Suprapubic skin (tissue), 4 donors: ENCODE measurements around the gene B3GNT8. TPM values are rescaled to one million over a fixed set of nuclear protein-coding genes. Genes with fewer than 3 reads are reported as not detected.
A peak's percentile ranks its signal among the peaks of the same experiment; 100 is the strongest.
"Not testable (repeated sequence)": the region's sequence is repeated elsewhere in the genome, so short reads cannot be mapped to it uniquely, and the experiment has no call there.

Source experiments
- DNase-seq, 2 donors: peaks; one replicate each; pipeline ENCODE4 v3.0.0-alpha.2; 2019; ENCODE audit warnings: low spot score in 2 of 2
- H3K27ac ChIP-seq: fragments of 200-600 bp; sonication (generic); one replicate; pipeline ENCODE4 v1.5.1; 2019
- H3K27me3 ChIP-seq: fragments of 200-600 bp; sonication (generic); one replicate; pipeline ENCODE4 v1.5.1; 2019
- H3K36me3 ChIP-seq: fragments of 200-600 bp; sonication (generic); one replicate; pipeline ENCODE4 v1.5.1; 2019
- H3K4me1 ChIP-seq: fragments of 200-600 bp; sonication (generic); one replicate; pipeline ENCODE4 v1.5.1; 2019
- H3K4me3 ChIP-seq: fragments of 200-600 bp; sonication (generic); one replicate; pipeline ENCODE4 v1.5.1; 2019; ENCODE audit warnings: mild to moderate bottlenecking
- H3K9me3 ChIP-seq: fragments of 200-600 bp; sonication (generic); one replicate; pipeline ENCODE4 v1.5.1; 2019
- EP300 ChIP-seq: sonication (generic); formaldehyde crosslinking; IDR thresholded peaks from one replicate; pipeline ENCODE4 v1.6.1; 2017; ENCODE audit warnings: antibody characterized with exemption
- POLR2A ChIP-seq, 2 donors: fragments of 450-650 bp; IDR thresholded peaks; one replicate each; pipeline ENCODE4 v1.6.1; 2017; ENCODE audit warnings: antibody characterized with exemption in 2 of 2, mild to moderate bottlenecking in 2 of 2, moderate library complexity in 2 of 2
- POLR2AphosphoS5 ChIP-seq, 3 donors: sonication (generic); formaldehyde crosslinking; IDR thresholded peaks; one replicate each; pipeline ENCODE4 v1.6.1; 2017; ENCODE audit warnings: antibody characterized with exemption in 3 of 3
- WGBS: methylation state at CpG from one replicate; pipeline ENCODE4 v1.1.5; 2018; 5-methylcytosine and 5-hydroxymethylcytosine counted together
- total RNA-seq, 4 donors: library from RNA; depleted of rRNA; stranded (reverse); fragments of >200 nt; gene quantifications; one replicate each; pipeline ENCODE4 v1.1.0, GENCODE V29; 2016
- TF ChIP-seq, protein P1 (sequence below), 2 donors: fragments of 200-600 bp in 1 of 2; fragments of 450-650 bp in 1 of 2; sonication (generic) in 1 of 2; IDR thresholded peaks; one replicate each; pipeline ENCODE4 v1.5.1; 2016 to 2019; ENCODE audit warnings: antibody characterized with exemption in 2 of 2, mild to moderate bottlenecking in 1 of 2, moderate library complexity in 1 of 2

Gene B3GNT8
- total RNA-seq, 4 donors from 2014 or later: 4.7 to 9.6 (median 6.2) TPM

DNA sequence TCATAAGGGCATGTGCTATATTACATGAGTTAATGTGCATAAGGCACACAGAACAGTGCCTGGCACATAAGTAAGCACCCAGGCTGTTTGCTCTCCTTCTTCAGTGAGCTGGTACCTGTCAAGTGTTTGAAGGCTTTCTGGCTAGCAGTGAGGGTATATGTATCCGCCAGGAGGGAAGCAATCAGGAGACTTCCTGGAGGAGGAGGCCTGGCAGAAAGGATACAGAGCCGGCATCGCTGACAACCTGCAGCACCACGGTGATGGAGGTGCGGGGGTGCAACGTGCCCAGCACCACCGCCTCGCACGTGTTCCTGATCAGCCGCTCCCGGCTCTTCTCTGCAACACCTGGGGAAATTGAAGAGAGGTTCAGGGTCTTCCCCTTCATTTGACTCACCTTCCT lies 35.6 kb downstream of the B3GNT8 start:
- no peak for DNase-seq
- H3K4me3 ChIP-seq: no peak overlapping the region
- H3K36me3 ChIP-seq: peaks cover 47% of the 10 kb centered on the region
- no peaks in the 10 kb centered on the region for H3K27me3 ChIP-seq
- TF ChIP-seq POLR2A (IDR thresholded peaks at IDR 0.05) (no peak), EP300 (no peak), POLR2AphosphoS5 (IDR thresholded peaks at IDR 0.05) (no peak)
- TF ChIP-seq, protein P1, sequence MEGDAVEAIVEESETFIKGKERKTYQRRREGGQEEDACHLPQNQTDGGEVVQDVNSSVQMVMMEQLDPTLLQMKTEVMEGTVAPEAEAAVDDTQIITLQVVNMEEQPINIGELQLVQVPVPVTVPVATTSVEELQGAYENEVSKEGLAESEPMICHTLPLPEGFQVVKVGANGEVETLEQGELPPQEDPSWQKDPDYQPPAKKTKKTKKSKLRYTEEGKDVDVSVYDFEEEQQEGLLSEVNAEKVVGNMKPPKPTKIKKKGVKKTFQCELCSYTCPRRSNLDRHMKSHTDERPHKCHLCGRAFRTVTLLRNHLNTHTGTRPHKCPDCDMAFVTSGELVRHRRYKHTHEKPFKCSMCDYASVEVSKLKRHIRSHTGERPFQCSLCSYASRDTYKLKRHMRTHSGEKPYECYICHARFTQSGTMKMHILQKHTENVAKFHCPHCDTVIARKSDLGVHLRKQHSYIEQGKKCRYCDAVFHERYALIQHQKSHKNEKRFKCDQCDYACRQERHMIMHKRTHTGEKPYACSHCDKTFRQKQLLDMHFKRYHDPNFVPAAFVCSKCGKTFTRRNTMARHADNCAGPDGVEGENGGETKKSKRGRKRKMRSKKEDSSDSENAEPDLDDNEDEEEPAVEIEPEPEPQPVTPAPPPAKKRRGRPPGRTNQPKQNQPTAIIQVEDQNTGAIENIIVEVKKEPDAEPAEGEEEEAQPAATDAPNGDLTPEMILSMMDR (IDR thresholded peaks at IDR 0.05): no peak
- no peak overlapping the region for H3K27ac ChIP-seq
- no peaks in the 10 kb centered on the region for H3K9me3 ChIP-seq
- H3K4me1 ChIP-seq: peaks cover 15% of the 10 kb centered on the region
- 85% methylated on average over 11 of the region's 11 CpGs for WGBS

DNA sequence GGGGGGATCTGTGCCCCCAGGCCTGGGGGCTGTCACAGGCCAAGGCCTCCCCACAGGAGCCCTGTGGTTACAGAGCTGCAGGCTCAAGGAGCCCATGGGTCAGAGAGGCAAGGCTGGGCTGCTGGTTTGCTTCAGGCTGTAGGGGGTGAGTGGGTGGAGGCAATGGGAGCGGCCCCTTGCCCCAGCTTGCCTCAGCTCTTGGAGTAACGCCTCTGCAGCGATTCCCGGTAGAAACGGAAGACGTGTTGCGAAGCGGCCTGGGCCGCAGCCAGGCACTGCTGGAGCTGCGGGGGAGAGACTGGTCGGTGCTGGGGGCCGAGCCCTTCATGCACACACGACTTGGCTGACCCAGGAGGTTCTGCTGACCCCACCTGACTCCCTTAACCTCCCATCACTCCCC lies 40.7 kb downstream of the B3GNT8 start:
- WGBS: 14% methylated on average over 3 of the region's 13 CpGs
- H3K4me1 ChIP-seq: peaks cover 15% of the 10 kb centered on the region
- DNase-seq: no peak
- H3K4me3 ChIP-seq: no peak overlapping the region
- TF ChIP-seq, protein P1 (IDR thresholded peaks at IDR 0.05): no peak
- TF ChIP-seq POLR2AphosphoS5 (IDR thresholded peaks at IDR 0.05) (no peak), EP300 (no peak)
- no peaks in the 10 kb centered on the region for H3K9me3 ChIP-seq
- peak overlapping the region; percentile 16 for H3K27ac ChIP-seq
- peaks cover 60% of the 10 kb centered on the region for H3K36me3 ChIP-seq
- no peaks in the 10 kb centered on the region for H3K27me3 ChIP-seq

DNA sequence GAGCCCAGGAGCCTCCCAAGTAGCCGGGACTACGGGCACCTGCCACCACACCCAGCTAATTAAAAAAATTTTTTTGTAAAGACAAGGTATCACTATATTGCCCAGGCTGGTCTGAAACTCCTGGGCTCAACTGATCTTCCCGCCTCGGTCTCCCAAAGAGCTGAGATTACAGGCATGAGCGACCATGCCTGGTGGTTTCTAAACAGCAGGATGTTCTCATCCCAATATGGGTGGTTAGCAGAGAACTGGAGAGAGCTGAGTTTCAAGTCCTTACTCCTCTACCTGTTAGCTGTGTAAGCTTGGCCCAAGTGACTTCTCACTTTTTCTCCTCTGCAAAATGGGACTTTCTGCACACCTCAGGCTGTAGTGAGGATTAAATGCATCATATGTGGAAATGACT lies 42.8 kb downstream of the B3GNT8 start:
- H3K4me1 ChIP-seq: peaks cover 22% of the 10 kb centered on the region
- H3K9me3 ChIP-seq: no peaks in the 10 kb centered on the region
- no peak overlapping the region for H3K27ac ChIP-seq
- peaks cover 39% of the 10 kb centered on the region for H3K36me3 ChIP-seq
- H3K27me3 ChIP-seq: no peaks in the 10 kb centered on the region
- 78% methylated on average over 5 of the region's 5 CpGs for WGBS
- H3K4me3 ChIP-seq: no peak overlapping the region
- TF ChIP-seq EP300 (no peak), POLR2A (IDR thresholded peaks at IDR 0.05) (no peak), POLR2AphosphoS5 (IDR thresholded peaks at IDR 0.05) (no peak)
- TF ChIP-seq, protein P1 (IDR thresholded peaks at IDR 0.05): no peak
- no peak for DNase-seq

DNA sequence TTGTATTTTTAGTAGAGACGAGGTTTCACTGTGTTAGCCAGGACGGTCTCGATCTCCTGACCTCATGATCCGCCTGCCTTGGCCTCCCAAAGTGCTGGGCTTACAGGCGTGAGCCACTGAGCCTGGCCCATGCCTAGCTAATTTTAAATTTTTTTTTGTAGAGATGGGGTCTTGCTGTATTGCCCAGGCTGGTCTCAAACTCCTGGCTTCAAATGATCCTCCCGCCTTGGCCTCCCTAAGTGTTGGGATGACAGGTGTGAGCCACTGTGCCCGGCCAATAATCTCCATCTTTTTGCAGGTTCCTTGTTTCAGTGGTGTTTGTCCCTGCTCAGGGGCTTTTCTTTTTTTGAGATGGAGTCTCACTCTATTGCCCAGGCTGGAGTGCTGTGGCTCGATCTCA lies 45.6 kb downstream of the B3GNT8 start:
- DNase-seq, H3K27me3 ChIP-seq, H3K9me3 ChIP-seq, H3K27ac ChIP-seq, H3K4me3 ChIP-seq: not testable (repeated sequence)
- H3K4me1 ChIP-seq: peaks cover 25% of the 10 kb centered on the region
- peaks cover 19% of the 10 kb centered on the region for H3K36me3 ChIP-seq
- whole genome bisulfite sequencing: 93% methylated on average over 8 of the region's 8 CpGs

DNA sequence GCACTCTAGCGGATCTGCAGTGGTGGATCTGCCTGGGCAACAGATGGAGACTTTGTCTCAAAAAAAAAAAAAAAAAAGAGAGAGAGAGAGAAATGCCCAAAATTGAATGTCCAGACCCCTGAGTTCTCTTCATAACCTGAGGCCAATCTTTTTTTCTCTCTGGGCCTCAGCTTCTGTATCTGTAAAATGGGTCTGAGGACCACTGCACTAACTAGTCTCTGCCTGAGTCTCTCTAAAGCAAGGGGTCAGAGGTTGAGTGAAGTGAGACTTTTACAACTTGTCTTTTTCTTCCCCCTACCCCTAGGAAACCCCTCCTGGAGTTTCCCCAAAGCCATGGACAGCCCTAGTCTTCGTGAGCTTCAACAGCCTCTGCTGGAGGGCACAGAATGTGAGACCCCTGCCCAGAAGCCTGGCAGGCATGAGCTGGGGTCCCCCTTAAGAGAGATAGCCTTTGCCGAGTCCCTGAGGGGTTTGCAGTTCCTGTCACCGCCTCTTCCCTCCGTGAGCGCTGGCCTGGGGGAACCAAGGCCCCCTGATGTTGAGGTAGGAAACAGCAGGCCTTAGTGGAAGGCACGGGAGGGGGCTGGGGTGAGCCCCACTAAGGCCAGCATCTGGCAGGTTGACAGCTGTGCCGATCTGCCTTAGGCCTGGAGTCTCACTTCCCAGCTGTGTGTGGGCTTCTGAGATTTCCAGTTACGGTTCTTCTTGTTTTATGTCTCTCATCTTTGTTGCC lies 49.0 kb downstream of the B3GNT8 start:
- no peak for TF ChIP-seq POLR2AphosphoS5 (IDR thresholded peaks at IDR 0.05)
- Histone ChIP-seq H3K4me1 (peaks cover 44% of the 10 kb centered on the region), H3K27ac (no peak overlapping the region), H3K4me3 (no peak overlapping the region), H3K9me3 (no peaks in the 10 kb centered on the region), H3K27me3 (no peaks in the 10 kb centered on the region), H3K36me3 (no peaks in the 10 kb centered on the region)
- whole genome bisulfite sequencing: 67% methylated on average over 9 of the region's 9 CpGs
- DNase-seq: no peak

DNA sequence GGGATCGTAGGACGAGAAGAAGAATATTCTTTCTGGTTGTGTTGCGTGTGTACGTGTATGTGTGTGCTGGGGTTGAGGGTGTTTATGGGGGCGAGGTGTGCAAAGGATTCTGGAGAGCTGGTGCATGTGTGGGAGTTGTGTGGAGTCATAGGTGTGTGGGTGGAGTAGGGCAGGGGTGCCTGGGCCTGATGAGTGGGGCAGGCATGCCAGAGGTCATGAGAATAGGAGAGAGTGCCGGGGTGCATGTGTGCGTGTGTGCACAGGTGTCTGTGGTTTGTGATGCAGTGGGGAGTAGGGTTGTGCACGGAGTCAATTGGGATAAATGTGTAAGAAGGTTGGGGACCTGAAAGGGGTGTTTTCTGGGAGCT lies 50.2 kb downstream of the B3GNT8 start:
- 37% methylated on average over 8 of the region's 8 CpGs for WGBS
- Histone ChIP-seq H3K4me1 (peaks cover 44% of the 10 kb centered on the region), H3K4me3 (peak overlapping the region; percentile 58), H3K27ac (peak overlapping the region; percentile 64), H3K36me3 (no peaks in the 10 kb centered on the region), H3K9me3 (no peaks in the 10 kb centered on the region), H3K27me3 (no peaks in the 10 kb centered on the region)
- no peak for TF ChIP-seq POLR2A (IDR thresholded peaks at IDR 0.05)
- DNase-seq: no peak
